NCI-H774 (cell line): ENCODE measurements around the gene PNO1.
"Not testable (repeated sequence)": the region's sequence is repeated elsewhere in the genome, so short reads cannot be mapped to it uniquely, and the experiment has no call there.

Experiments used
- DNase-seq: peaks from one replicate; lab custom pipeline; 2025; lab: John Stamatoyannopoulos, UW

PNO1 gene

DNA sequence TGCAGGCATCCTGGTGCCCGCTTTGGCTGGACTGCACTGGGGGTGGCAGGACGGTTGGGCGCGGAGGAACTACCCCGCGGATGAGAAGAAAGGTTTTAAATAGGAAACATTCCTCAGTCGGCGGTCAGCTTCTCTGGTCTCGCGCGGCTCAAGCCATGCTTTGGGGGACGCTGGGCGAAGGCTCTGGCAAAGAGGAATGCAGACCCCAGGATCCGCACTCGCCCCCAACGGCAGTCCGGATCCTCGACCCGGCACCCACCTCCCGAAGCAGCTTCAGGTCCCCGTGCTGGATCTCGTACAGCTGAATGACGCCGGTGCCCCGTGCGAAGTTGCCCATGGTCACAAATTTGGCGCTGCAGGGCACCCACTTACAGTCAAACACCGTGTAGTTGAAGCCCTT is 686 bp upstream of the PNO1 start:
- DNase-seq: peak; percentile 53

DNA sequence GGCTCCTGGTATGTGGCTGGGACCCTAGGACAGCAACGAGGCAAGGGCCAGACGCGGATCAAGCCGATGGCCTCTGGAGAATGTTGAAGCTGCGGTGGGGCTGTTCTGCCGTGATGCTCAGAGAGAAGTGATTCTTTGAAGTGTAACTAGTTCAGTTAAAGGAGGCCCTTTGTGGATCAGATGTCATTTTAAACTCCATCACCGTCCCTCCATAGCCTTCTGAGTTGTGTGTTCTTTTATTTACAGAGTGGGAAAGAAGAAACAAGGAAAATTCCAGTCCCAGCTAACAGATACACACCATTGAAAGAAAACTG is 403 bp downstream of the PNO1 start:
- no peak for DNase-seq

DNA sequence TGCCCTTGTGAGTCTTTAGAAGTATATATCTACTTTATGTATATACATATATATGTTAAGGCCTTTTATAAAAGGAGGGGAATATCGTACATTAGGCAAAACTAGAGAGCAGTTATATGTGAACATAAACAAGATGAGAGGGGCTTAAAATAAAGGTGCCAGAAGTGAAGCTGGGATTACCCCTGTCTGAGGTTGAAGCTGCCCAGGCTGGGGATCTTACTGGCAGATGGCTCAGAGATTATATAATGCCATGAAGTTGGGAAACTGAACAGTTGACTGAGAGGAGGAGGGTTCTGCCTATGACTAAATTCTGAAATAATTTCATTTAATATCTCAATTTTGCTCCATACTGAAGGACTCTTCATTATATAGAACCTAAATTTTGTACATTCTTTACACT is 6.0 kb downstream of the PNO1 start:
- no peak for DNase-seq

DNA sequence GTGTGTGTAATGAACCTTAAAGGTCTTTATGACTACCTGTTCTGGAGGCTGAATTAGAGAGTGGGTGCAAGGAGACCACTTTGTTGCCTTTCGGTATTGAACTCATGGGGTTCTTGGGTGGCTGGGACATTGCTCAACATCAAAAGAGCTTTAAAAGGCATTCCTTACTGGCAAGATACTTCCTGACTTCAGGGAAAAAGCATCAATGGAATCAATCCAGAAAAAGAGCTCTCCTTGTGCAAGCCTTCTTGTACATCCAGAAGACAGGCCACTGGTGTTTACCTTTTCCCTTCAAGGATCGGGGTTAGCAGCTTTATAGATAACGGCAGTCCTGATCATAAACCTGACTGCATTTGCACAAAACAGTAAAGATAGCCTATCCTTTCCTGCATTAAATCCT is 9.5 kb downstream of the PNO1 start:
- no peak for DNase-seq

DNA sequence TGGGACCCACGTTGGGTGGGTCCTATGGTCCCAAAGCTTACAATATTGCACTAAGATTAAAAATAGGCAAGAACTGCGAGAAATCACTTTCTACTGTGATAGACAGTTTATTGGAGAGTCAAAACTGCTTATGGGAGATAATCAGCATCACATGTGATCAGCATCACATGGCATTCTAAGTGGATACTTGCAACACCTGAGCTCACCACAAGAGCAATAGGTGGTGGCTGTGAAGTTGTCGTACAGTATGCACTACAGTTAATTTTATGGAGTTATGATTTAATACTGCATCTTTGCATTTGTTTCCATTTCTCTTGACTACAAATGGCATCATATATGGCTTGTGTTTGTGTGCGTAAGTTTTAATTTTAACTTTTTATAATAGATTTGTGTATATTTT is 11.6 kb downstream of the PNO1 start:
- DNase-seq: no peak

DNA sequence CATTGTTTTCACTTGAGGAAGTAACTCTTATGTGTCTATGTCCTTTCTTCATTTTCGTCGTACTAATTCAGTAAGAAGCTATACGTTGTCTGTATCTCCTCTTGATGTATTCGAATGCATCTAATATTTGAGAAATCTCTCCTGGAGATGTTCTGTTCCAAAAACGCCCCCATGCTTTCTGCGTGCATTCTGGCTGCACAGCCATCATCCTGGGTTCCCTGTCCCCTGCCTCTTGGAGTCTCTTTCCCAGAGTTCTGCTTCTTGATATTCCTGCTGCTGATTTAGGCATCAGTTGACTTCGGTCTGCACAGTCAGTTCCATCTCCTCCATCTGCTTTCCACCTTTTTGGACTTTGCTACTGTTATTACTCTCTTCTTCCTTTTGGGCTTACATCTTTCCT is 13.5 kb downstream of the PNO1 start:
- no peak for DNase-seq

DNA sequence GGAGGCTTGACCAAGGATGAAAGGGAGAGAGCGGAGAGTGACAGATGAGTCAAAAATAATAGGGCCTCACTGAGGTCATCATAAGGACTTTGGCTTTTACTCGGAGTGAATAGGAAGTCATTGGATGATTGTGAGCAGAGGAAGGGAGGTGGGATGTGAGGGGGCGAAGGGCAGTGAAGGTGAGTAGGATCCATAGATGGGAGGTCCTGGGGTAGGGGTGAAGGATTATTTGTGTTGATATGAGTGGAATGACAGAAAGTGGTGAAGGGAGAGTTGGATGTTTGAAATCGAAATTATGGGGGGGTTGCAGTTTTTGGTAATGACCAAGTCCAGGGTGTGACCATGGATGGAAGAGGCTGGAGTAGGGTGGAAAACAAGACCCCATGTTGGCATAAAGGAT is 14.0 kb downstream of the PNO1 start:
- DNase-seq: no peak

DNA sequence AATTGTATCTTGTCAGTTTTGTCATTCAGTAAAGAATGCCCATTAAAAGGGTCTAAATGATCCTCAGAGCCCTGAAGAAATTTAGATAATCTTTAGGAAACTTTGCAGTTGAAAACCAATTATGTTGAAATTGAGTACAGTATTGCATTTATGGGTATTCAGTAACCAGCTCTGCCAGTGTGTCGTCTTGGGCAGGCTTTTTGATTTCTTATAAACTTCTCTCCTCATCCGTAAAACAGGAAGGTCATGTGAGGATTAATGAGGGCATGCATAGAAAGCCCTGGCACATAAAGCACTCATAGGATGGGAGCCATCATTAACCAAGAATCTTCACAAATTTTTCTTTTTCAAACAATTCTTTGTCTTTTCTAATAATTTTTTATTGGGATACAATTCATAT is 14.8 kb downstream of the PNO1 start:
- no peak for DNase-seq

DNA sequence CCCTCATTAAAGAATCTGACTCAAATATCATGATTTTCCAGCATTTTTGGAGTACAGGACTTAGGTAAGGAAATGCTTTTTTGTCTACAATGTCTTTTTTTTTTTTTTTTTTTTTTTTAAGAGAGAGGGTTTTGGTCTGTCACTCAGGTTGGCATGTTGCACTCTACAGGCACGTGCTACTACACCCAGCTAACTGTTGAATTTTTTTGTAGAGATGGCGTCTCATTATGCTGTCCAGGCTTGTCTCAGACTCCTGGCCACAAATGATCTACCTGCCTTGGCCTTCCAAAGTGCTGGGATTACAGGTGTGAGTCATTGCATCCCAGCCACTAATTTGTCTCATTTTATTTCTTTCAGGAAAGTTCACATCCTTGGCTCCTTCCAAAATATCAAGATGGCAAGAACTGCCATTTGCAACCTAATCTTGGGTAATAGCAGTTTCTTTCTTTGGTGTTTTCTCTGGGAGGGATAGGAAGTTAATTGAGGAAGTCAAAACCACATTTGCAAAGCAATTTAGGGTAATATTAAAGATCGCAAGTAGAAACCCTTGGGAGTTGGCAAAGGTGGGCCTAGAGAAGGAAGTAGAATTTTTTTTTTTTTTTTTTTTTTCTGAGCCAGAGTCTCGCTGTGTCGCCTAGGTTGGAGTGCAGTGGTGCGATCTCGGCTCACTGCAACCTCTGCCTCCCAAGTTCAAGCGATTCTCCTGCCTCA is 15.5 kb downstream of the PNO1 start:
- no peak for DNase-seq

DNA sequence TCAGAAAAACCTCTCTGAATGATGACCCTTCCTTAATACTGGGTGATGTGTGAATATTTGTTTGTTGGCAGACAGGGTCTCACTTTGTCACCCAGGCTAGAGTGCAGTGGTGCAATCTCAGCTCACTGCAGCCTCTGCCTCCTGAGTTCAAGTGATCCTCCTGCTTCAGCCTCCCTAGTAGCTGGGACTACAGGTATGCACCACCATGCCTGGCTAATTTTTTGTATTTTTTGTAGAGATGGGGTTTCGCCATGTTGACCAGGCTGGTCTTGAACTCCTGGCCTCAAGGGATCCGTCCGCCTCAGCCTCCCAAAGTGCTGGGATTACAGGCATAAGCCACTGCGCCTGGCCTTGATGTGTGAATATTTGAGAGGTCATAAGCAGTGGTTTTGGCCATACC is 17.5 kb downstream of the PNO1 start:
- not testable (repeated sequence) for DNase-seq

DNA sequence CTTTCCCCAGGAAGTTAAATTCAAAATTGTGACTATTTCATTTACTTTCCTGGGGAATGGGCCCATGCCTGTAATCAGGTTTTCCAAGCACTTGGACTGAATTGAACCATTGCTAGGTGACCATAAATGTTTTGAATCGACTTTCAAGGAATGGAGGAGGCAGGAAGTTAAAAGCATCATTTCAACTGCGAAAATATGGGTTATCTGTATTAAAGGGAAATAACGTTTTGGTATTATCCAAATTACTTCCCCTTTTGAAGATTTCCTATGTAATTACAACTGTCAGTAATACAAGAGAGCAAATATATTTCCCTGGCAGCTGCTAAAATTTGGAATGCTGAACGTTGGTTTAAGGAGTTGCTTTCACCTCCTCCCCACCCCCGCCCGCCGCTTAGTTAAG is 19.0 kb downstream of the PNO1 start:
- DNase-seq: no peak

DNA sequence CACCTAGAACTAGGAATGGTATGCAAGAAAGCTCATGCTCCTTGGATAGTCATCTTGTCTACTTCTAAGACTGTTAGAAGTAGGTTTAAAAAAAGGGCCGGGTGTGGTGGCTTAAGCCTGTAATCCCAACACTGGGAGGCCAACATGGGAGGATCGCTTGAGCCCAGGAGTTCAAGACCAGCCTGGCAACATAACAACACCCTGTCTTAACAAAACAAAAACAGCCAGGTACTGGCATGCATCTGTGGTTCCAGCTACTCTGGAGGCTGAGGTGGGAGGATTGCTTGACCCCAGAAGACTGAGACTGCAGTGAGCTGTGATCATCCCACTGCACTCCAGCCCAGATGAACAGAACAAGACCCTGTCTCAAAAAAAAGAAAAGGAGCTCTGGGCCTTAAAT is 19.9 kb downstream of the PNO1 start:
- DNase-seq: no peak

DNA sequence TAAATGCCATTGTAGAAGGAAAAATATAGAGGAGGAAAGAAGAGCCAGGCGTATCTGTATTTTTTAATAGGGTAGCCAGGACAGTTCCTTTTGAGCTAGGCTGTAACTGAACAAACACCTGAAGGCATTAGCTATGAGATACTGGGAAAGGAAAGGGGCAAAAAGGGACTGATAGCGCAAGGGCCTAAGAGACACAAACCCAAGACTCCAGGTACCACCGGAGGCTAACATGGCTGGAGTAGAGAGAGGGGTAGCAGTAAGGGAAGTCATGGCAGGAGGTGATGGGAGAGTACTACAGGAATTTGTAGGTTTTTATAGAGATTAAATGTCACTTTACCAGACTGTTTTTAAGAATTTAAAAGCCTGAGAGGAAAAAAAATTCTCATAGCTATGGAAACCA is 20.7 kb downstream of the PNO1 start:
- no peak for DNase-seq

DNA sequence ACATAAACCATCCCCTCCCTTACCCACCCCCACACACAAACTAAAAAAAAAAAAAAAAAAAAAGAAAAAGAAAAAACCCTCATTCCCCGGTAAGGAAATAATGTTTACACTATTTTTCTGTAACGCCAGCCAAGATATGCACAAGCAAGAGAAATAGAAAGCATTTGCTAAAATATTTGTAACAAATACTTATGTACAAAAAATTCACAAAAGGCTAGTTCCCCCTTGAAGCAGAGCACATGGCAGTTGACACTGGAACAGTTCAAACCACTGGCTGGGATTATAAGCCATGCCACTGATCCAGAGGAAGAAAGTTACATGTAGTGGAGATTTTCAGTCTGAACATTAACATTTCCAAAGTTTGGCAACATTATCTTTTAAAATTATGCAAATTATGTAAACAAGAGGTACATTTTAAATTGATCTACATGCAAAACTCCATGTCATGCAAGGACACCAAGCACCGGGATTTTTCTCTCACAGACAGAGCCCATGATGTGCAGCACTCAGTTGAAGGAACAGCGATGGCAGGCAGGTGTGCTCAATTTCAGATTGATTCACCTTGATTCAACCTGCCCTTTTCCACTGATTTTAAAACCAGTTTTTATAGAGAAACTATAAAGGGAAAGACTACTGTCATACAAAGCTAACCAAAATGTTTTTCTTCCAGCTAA is 21.4 kb downstream of the PNO1 start:
- no peak for DNase-seq

DNA sequence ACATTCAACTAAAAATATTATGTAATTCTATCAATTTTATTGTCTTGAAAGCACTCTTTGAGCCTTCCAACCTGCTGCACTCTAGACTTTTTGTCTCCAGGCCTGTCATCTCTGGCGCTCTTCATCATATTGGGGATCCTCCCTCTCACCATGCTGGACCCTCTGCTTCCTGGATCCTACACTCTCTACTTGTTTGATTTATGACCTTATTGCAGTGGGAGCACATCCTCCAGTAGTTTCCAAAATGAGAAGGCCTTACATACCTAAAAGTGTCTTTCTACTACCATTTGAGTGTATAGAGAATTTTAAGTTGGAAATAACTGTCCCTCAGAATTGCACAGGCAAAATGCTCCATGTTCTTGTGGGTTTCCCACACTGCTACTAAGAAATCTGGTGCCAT is 25.2 kb downstream of the PNO1 start:
- no peak for DNase-seq

DNA sequence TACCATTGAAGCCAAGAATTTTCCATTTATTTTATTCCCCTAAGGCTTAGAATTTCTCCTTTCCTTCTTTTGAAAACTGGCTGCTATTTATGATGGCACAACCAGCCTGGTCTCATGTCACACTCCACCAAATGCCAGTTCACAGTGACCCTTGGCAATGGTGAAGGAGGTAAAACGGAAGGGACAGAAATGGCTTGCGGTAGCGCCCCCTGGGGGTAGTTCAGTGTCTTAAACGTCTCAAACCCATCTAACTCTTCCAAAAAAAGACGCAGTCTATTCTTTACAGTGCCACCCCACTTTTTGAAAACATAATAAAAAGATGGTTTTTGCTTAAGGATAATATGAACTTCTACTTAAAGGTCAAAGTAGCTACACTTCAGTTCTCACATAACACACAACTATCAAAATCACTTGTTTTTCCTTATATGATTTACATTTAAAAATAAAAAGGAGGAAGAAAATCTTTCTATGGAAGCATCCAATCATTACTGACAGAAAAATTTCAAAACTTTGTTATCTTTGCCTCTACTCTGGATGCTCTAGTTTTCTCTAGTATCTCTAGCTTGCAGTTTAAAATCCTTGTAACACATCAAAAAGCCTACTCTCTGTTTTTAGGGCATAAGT is 28.0 kb downstream of the PNO1 start:
- DNase-seq: no peak

DNA sequence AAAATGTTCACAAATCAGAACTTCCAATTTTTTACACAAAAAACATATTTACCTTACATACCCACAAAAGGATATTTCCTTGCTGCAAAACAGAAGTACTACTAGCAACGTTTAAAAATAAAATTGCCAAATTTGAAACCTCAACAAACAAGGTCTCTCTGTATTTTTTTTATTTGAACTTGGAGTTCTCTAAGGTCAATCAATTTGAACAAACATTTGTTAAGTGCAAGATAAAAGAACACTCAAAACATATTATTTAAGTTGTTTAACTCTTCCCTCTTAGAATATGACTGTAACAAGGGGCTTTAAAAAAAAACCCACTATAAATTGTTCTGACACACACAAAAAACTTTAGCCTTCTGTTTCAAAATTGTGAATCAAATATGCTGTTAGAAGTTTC is 29.6 kb downstream of the PNO1 start:
- no peak for DNase-seq

DNA sequence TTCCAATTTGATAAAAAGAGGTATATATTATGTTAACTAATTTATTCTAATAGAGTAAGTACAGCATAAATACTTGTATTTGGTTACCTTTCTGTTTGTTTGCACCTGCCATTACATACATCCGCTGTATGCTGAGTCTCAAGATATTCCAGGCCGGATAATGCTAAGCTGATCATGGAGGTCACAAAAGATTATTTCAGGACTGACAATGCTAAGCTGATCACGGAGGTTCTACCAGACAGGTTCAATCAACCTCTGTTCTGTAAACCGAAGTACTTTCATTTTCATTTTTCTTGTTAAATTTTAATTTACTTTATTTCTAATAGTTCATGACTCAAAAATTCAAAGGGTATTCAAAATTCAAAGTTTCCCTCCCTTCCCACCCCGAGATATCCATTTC is 31.1 kb downstream of the PNO1 start:
- no peak for DNase-seq

DNA sequence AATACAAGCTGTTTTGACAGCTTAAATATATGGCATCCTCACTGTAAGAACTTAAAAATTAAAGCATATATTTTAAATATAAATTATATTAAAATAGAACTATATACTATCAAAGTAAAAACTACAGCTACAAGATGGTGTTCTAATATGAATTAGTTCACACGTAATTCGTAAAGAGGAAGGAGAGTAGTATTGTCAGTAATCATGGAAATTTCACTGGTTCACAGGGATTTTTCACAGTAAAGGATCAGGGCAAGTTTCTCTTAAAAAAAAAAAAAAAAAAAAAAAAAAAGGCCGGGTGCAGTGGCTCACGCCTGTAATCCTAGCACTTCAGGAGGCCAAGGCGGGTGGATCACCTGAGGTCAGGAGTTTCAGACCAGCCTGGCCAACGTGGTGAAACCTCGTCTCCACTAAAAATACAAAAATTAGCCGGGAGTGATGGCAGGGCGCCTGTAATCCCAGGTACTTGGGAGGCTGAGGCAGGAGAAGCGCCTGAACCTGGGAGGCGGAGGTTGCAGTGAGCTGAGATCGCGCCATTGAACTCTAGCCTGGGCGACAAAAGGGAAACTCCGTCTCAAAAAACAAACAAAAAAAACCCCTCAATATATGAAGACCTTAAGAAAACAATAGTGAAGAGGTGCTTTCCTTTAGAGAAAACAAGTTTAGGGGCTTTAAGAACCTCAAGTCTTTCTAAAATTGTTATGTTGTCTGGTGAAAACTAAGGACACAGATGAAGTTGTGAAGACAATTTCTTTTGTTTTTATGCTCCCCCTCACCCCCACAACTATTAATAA is 32.5 kb downstream of the PNO1 start:
- no peak for DNase-seq

DNA sequence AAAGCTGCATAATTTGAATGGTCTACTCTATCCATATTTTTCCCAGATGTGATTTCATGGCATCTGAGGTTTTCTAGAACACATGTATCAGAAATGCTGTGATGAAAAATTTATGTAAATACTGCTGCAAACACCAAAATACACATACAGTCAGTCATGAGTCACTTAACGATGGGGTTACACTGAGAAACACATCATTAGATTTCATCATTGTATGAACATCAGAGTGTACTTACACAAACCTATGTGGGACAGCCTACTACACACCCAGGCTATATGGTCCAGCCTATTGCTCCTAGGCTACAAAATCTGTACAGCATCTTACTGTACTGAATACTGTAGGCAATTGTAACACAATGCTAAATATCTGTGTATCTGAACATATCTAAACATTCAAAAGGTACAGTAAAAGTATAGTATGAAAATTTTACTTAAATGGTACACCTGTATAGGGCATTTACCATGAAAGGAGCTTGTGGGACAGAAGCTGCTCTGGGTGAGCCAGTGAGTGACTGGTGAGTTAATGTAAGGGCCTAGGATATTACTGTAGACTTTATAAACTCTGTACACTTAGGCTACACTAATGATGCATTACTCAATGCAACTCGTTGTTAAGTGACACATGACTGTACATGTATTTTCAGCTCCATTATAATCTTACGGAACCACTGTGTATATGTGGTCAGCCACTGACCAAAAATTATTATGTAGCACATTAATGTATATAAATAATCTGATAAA is 33.5 kb downstream of the PNO1 start:
- DNase-seq: no peak

DNA sequence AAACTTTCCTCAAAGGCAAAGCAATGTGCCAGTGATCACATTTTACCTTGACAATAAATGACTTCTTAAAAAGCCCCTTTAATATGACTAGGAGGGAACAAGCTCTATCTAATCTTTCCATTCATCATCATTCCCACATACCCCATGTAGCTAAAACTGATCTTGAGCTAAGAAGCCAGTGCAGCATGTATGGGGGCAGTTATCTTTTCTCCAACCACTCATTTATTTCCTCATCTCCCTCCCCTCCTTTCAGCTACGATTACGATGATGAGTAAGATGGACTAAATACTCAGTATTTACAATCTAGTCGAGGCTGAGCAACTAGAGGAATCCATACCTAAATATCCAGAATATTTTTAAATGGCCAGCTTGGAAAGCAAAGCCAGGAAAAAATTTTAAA is 35.5 kb downstream of the PNO1 start:
- DNase-seq: no peak

DNA sequence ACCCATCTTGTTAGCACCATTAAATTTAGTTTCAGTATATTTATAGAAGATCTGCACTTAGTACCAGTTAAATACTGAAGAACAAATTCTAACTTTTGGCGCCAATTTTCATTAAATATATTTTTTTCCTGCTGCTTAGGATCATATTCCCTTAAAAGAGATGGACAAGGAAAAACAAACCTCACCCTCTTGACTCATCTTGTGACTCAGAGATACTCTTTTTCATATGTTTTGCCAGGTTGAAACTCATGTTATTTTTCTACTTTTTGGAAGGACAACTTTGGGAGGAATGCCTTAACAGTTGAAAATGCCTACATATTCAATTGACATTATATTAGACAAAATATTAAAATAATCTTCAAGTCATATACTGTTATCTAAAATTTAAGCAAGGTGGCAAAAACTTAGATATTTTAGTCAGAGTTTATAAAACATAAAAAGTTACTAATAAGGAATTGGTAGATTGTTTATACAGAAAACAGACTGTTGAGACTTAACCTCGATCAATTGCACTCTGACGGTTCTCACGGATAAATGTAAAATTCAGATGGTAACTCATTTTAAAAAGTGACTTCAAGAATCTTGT is 36.2 kb downstream of the PNO1 start:
- DNase-seq: no peak
